Measurements from ENCODE around the gene MARCHF10.

GRCh38 chr17:62775876-62776275, 32.2 kb downstream of the MARCHF10 start:
- TF ChIP-seq POLR2A (IDR thresholded peaks at IDR 0.05; ENCODE audit: low read depth) (no peak), CTCF (IDR thresholded peaks at IDR 0.05) (no peak), EP300 (IDR thresholded peaks at IDR 0.05) (no peak), POLR2AphosphoS5 (IDR thresholded peaks at IDR 0.05) (no peak)
